Measurements from ENCODE around the gene STAG1.

DNA sequence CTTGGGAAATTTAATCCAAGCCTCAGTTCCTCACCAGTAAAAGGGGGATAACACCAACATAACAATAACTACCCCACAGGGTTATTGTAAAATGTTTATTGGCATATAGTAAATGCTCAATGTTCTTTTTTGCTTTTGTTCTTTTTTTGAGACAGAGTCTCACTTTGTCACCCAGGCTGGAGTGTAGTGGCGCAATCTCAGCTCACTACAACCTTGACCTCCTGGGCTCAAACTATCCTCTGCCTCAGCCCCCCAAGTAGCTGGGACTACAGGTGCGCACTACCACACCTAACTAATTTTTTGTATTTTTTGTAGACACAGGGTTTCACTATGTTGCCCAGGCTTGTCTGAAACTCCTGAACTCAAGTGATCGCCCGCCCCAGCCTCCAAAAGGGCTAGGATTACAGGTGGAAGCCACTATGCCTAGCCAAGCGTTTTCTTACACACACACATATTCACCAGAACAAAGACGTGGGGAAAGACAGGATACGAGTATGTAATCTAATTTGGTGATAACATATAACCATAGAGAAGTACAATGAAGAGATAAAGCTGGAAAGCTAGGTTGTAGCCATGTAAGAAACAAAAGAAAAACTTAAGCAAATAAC lies 11.7 kb downstream of the STAG1 start:
- TF ChIP-seq POLR2A (IDR thresholded peaks at IDR 0.05), result no peak
- TF ChIP-seq, protein P1, sequence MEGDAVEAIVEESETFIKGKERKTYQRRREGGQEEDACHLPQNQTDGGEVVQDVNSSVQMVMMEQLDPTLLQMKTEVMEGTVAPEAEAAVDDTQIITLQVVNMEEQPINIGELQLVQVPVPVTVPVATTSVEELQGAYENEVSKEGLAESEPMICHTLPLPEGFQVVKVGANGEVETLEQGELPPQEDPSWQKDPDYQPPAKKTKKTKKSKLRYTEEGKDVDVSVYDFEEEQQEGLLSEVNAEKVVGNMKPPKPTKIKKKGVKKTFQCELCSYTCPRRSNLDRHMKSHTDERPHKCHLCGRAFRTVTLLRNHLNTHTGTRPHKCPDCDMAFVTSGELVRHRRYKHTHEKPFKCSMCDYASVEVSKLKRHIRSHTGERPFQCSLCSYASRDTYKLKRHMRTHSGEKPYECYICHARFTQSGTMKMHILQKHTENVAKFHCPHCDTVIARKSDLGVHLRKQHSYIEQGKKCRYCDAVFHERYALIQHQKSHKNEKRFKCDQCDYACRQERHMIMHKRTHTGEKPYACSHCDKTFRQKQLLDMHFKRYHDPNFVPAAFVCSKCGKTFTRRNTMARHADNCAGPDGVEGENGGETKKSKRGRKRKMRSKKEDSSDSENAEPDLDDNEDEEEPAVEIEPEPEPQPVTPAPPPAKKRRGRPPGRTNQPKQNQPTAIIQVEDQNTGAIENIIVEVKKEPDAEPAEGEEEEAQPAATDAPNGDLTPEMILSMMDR (IDR thresholded peaks at IDR 0.05), result no peak
